ENCODE measurements around the gene MFAP3L. TPM values are rescaled to one million over a fixed set of nuclear protein-coding genes. Genes with fewer than 3 reads are reported as not detected.
A peak's percentile ranks its signal among the peaks of the same experiment; 100 is the strongest.
"Not testable (repeated sequence)": the region's sequence is repeated elsewhere in the genome, so short reads cannot be mapped to it uniquely, and the experiment has no call there.

Gene MFAP3L
- total RNA-seq (13.6 TPM), polyA plus RNA-seq (5.5 TPM)

- Histone ChIP-seq H3K4me3 (ENCODE audit: low read depth, low read length) (peak within 1 kb of the TSS; percentile 91), H3K27ac (ENCODE audit: low read depth) (peak within 1 kb of the TSS; percentile 85), H3K4me1 (ENCODE audit: insufficient read depth) (no peaks in the 10 kb centered on the region), H3K36me3 (ENCODE audit: insufficient read depth) (no peaks in the 10 kb centered on the region)
- peak; percentile 18 for DNase-seq (ENCODE audit: extremely low spot score)
- WGBS, result under 1% methylated on average over 86 of the region's 86 CpGs
Observed at GRCh38 chr4:170026253-170027021, at the start of gene MFAP3L. TSS of gene MFAP3L (minus strand) at chr4:170026395. CDS start at chr4:170005877, 20,518 bp downstream.

GRCh38 chr4:170071196-170071595 lies 45.0 kb upstream of the MFAP3L start:
- DNase-seq (ENCODE audit: extremely low spot score), result no peak
- Histone ChIP-seq H3K4me3 (ENCODE audit: low read depth, low read length) (no peak overlapping the region), H3K4me1 (ENCODE audit: insufficient read depth) (no peaks in the 10 kb centered on the region), H3K36me3 (ENCODE audit: insufficient read depth) (peaks cover 1% of the 10 kb centered on the region), H3K27ac (ENCODE audit: low read depth) (no peak overlapping the region)
- WGBS, result 77% methylated on average over 6 of the region's 6 CpGs

GRCh38 chr4:170068438-170069128 lies 42.4 kb upstream of the MFAP3L start:
- H3K36me3 ChIP-seq (ENCODE audit: insufficient read depth), result peaks cover 2% of the 10 kb centered on the region
- no peak for DNase-seq (ENCODE audit: extremely low spot score)

GRCh38 chr4:170059421-170059820 lies 33.2 kb upstream of the MFAP3L start:
- Histone ChIP-seq H3K4me3 (ENCODE audit: low read depth, low read length) (no peak overlapping the region), H3K27ac (ENCODE audit: low read depth) (no peak overlapping the region), H3K36me3 (ENCODE audit: insufficient read depth) (no peaks in the 10 kb centered on the region), H3K4me1 (ENCODE audit: insufficient read depth) (no peaks in the 10 kb centered on the region)
- DNase-seq (ENCODE audit: extremely low spot score), result no peak
- WGBS, result 75% methylated on average over 4 of the region's 4 CpGs

More at GRCh38 chr4:170068438-170069128, 42.4 kb upstream of the MFAP3L start:
- H3K4me3 ChIP-seq (ENCODE audit: low read depth, low read length), result no peak overlapping the region
- H3K4me1 ChIP-seq (ENCODE audit: insufficient read depth), result no peaks in the 10 kb centered on the region
- no peak overlapping the region for H3K27ac ChIP-seq (ENCODE audit: low read depth)
- WGBS, result 94% methylated on average over 8 of the region's 8 CpGs

GRCh38 chr4:170058826-170059225 lies 32.6 kb upstream of the MFAP3L start:
- no peak for DNase-seq (ENCODE audit: extremely low spot score)
- Histone ChIP-seq H3K36me3 (ENCODE audit: insufficient read depth) (no peaks in the 10 kb centered on the region), H3K27ac (ENCODE audit: low read depth) (no peak overlapping the region), H3K4me3 (ENCODE audit: low read depth, low read length) (no peak overlapping the region), H3K4me1 (ENCODE audit: insufficient read depth) (no peaks in the 10 kb centered on the region)
- 51% methylated on average over 2 of the region's 2 CpGs for WGBS

GRCh38 chr4:170057866-170058265 lies 31.7 kb upstream of the MFAP3L start:
- H3K4me3 ChIP-seq (ENCODE audit: low read depth, low read length), result no peak overlapping the region
- no peaks in the 10 kb centered on the region for H3K36me3 ChIP-seq (ENCODE audit: insufficient read depth)
- WGBS, result 33% methylated on average over 4 of the region's 4 CpGs
- H3K27ac ChIP-seq (ENCODE audit: low read depth), result no peak overlapping the region
- no peaks in the 10 kb centered on the region for H3K4me1 ChIP-seq (ENCODE audit: insufficient read depth)
- DNase-seq (ENCODE audit: extremely low spot score), result no peak

- 69% methylated on average over 5 of the region's 5 CpGs for WGBS
- Histone ChIP-seq H3K36me3 (ENCODE audit: insufficient read depth) (no peaks in the 10 kb centered on the region), H3K4me1 (ENCODE audit: insufficient read depth) (no peaks in the 10 kb centered on the region), H3K27ac (ENCODE audit: low read depth) (no peak overlapping the region), H3K4me3 (ENCODE audit: low read depth, low read length) (no peak overlapping the region)
- DNase-seq (ENCODE audit: extremely low spot score), result no peak
Observed at GRCh38 chr4:170052919-170053318, 26.7 kb upstream of the MFAP3L start.

GRCh38 chr4:170051402-170051801 lies 25.2 kb upstream of the MFAP3L start:
- Histone ChIP-seq H3K4me3 (ENCODE audit: low read depth, low read length) (no peak overlapping the region), H3K4me1 (ENCODE audit: insufficient read depth) (no peaks in the 10 kb centered on the region), H3K36me3 (ENCODE audit: insufficient read depth) (no peaks in the 10 kb centered on the region), H3K27ac (ENCODE audit: low read depth) (no peak overlapping the region)
- DNase-seq (ENCODE audit: extremely low spot score), result no peak
- WGBS, result 83% methylated on average over 2 of the region's 2 CpGs

- no peaks in the 10 kb centered on the region for H3K36me3 ChIP-seq (ENCODE audit: insufficient read depth)
- no peak overlapping the region for H3K4me3 ChIP-seq (ENCODE audit: low read depth, low read length)
- DNase-seq (ENCODE audit: extremely low spot score), result no peak
- no peak overlapping the region for H3K27ac ChIP-seq (ENCODE audit: low read depth)
- H3K4me1 ChIP-seq (ENCODE audit: insufficient read depth), result no peaks in the 10 kb centered on the region
- WGBS, result 75% methylated on average over 6 of the region's 6 CpGs
Observed at GRCh38 chr4:170049766-170050165, 23.6 kb upstream of the MFAP3L start.

- H3K27ac ChIP-seq (ENCODE audit: low read depth), result no peak overlapping the region
- peak; percentile 41 for DNase-seq (ENCODE audit: extremely low spot score)
- H3K36me3 ChIP-seq (ENCODE audit: insufficient read depth), result no peaks in the 10 kb centered on the region
- no peaks in the 10 kb centered on the region for H3K4me1 ChIP-seq (ENCODE audit: insufficient read depth)
- H3K4me3 ChIP-seq (ENCODE audit: low read depth, low read length), result no peak overlapping the region
- 16% methylated on average over 4 of the region's 4 CpGs for WGBS
Observed at GRCh38 chr4:170047771-170048354, 21.7 kb upstream of the MFAP3L start.

- not testable (repeated sequence) for H3K4me1 ChIP-seq (ENCODE audit: insufficient read depth); DNase-seq (ENCODE audit: extremely low spot score); H3K27ac ChIP-seq (ENCODE audit: low read depth); H3K36me3 ChIP-seq (ENCODE audit: insufficient read depth); H3K4me3 ChIP-seq (ENCODE audit: low read depth, low read length)
- 95% methylated on average over 17 of the region's 24 CpGs for WGBS
Observed at GRCh38 chr4:170046156-170046555, 20.0 kb upstream of the MFAP3L start.

GRCh38 chr4:170040031-170040680 lies 14.0 kb upstream of the MFAP3L start:
- Histone ChIP-seq H3K4me3 (ENCODE audit: low read depth, low read length) (no peak overlapping the region), H3K36me3 (ENCODE audit: insufficient read depth) (no peaks in the 10 kb centered on the region), H3K4me1 (ENCODE audit: insufficient read depth) (no peaks in the 10 kb centered on the region), H3K27ac (ENCODE audit: low read depth) (no peak overlapping the region)
- 88% methylated on average over 12 of the region's 12 CpGs for WGBS
- no peak for DNase-seq (ENCODE audit: extremely low spot score)

- no peak overlapping the region for H3K27ac ChIP-seq (ENCODE audit: low read depth)
- no peaks in the 10 kb centered on the region for H3K36me3 ChIP-seq (ENCODE audit: insufficient read depth)
- DNase-seq (ENCODE audit: extremely low spot score), result no peak
- H3K4me3 ChIP-seq (ENCODE audit: low read depth, low read length), result no peak overlapping the region
- no peaks in the 10 kb centered on the region for H3K4me1 ChIP-seq (ENCODE audit: insufficient read depth)
- 64% methylated on average over 4 of the region's 4 CpGs for WGBS
Observed at GRCh38 chr4:170038769-170039168, 12.6 kb upstream of the MFAP3L start.
